SK-N-MC (cell line): Measurements from ENCODE around the gene ING4.

Experiments
- EZH2 ChIP-seq: fragments of 200-600 bp; sonication (generic); IDR thresholded peaks from one replicate; pipeline ENCODE4 v1.6.1; 2017; ENCODE audit warnings: antibody characterized with exemption
- FOXP2 ChIP-seq: optimal IDR thresholded peaks from 2 replicates; pipeline ENCODE3; 2011; ENCODE audit warnings: mild to moderate bottlenecking, moderate library complexity; ENCODE audit not compliant: insufficient read depth; ENCODE audit errors: extremely low read length, control extremely low read depth
- POLR2AphosphoS5 ChIP-seq: IDR thresholded peaks from 2 replicates; pipeline ENCODE4 v1.6.1; 2012; ENCODE audit warnings: mild to moderate bottlenecking, low read depth, low read length, borderline replicate concordance

GRCh38 chr12:6666211-6666610 lies 3.3 kb upstream of the ING4 start:
- no peak for TF ChIP-seq EZH2
- no peak for TF ChIP-seq POLR2AphosphoS5
- TF ChIP-seq FOXP2, result no peak
